KG1 (cell line): ENCODE data around the gene KLHL13.
"Not testable (repeated sequence)": the region's sequence is repeated elsewhere in the genome, so short reads cannot be mapped to it uniquely, and the experiment has no call there.

ENCODE experiments used
- DNase-seq: peaks from one replicate; lab custom pipeline; 2025; lab: John Stamatoyannopoulos, UW

KLHL13 gene

GRCh38 chrX:118074196-118074595, 42.4 kb downstream of the KLHL13 start:
- DNase-seq, result no peak

GRCh38 chrX:118066867-118067515, 49.6 kb downstream of the KLHL13 start:
- no peak for DNase-seq

GRCh38 chrX:118062817-118063615, 53.6 kb downstream of the KLHL13 start:
- no peak for DNase-seq

GRCh38 chrX:118062048-118062789, 54.4 kb downstream of the KLHL13 start:
- DNase-seq, result no peak

- no peak for DNase-seq
Measured at GRCh38 chrX:118058924-118059323, 57.7 kb downstream of the KLHL13 start.

- no peak for DNase-seq
Measured at GRCh38 chrX:118056870-118057269, 59.7 kb downstream of the KLHL13 start.

- no peak for DNase-seq
Measured at GRCh38 chrX:118049713-118050112, 66.9 kb downstream of the KLHL13 start.

- DNase-seq, result no peak
Measured at GRCh38 chrX:118047446-118048186, 69.0 kb downstream of the KLHL13 start.

- DNase-seq, result no peak
Measured at GRCh38 chrX:118039591-118039990, 77.0 kb downstream of the KLHL13 start.

GRCh38 chrX:118038614-118039365, 77.8 kb downstream of the KLHL13 start:
- DNase-seq, result no peak

- no peak for DNase-seq
Measured at GRCh38 chrX:118026631-118027030, 90.0 kb downstream of the KLHL13 start.

- no peak for DNase-seq
Measured at GRCh38 chrX:118025226-118025625, 91.4 kb downstream of the KLHL13 start.

GRCh38 chrX:118024482-118024881, 92.1 kb downstream of the KLHL13 start:
- DNase-seq, result no peak

- no peak for DNase-seq
Measured at GRCh38 chrX:118022753-118023152, 93.9 kb downstream of the KLHL13 start.

- no peak for DNase-seq
Measured at GRCh38 chrX:118016422-118016821, 100.2 kb downstream of the KLHL13 start.

GRCh38 chrX:118002417-118002816, 114.2 kb downstream of the KLHL13 start:
- DNase-seq, result not testable (repeated sequence)

GRCh38 chrX:118000518-118000917, 116.1 kb downstream of the KLHL13 start:
- no peak for DNase-seq

- DNase-seq, result no peak
Measured at GRCh38 chrX:117998171-117998570, 118.4 kb downstream of the KLHL13 start.

- no peak for DNase-seq
Measured at GRCh38 chrX:117996918-117997480, 119.6 kb downstream of the KLHL13 start.

- no peak for DNase-seq
Measured at GRCh38 chrX:117996408-117996807, 120.2 kb downstream of the KLHL13 start.

- no peak for DNase-seq
Measured at GRCh38 chrX:117995378-117995777, 121.2 kb downstream of the KLHL13 start.
